Fibroblast of mammary gland (primary cell): ENCODE results near the gene LIMCH1.

Experiments
- DNase-seq: peaks from one replicate; pipeline ENCODE4 v3.0.0-alpha.2; 2010; ENCODE audit warnings: low read depth
- H3K4me3 ChIP-seq: 2 replicates; pipeline ENCODE4 v1.5.1; 2011; ENCODE audit warnings: low read depth, mild to moderate bottlenecking, low read length, moderate library complexity; ENCODE audit not compliant: control insufficient read depth
- CTCF ChIP-seq: conservative IDR thresholded peaks from 2 replicates; pipeline ENCODE4 v1.5.1; 2011; ENCODE audit warnings: low read depth, low read length, inconsistent platforms; ENCODE audit not compliant: control insufficient read depth, insufficient read depth

Gene LIMCH1

GRCh38 chr4:41620594-41621256 is 82.8 kb downstream of the LIMCH1 start:
- no peak overlapping the region for H3K4me3 ChIP-seq
- no peak for DNase-seq
- TF ChIP-seq CTCF: no peak

GRCh38 chr4:41622787-41623186 is 84.8 kb downstream of the LIMCH1 start:
- no peak for TF ChIP-seq CTCF
- no peak overlapping the region for H3K4me3 ChIP-seq
- no peak for DNase-seq

GRCh38 chr4:41624765-41625164 is 86.8 kb downstream of the LIMCH1 start:
- no peak overlapping the region for H3K4me3 ChIP-seq
- no peak for DNase-seq
- no peak for TF ChIP-seq CTCF

- DNase-seq: no peak
- H3K4me3 ChIP-seq: no peak overlapping the region
- TF ChIP-seq CTCF: no peak
These were observed 87.6 kb downstream of the LIMCH1 start for GRCh38 chr4:41625531-41625930.

- no peak for TF ChIP-seq CTCF
- no peak for DNase-seq
- no peak overlapping the region for H3K4me3 ChIP-seq
These were observed 91.0 kb downstream of the LIMCH1 start for GRCh38 chr4:41628936-41629335.

- DNase-seq: no peak
- H3K4me3 ChIP-seq: no peak overlapping the region
- no peak for TF ChIP-seq CTCF
These were observed 93.6 kb downstream of the LIMCH1 start for GRCh38 chr4:41631523-41631922.
